A204.1 (cell line): Measurements from ENCODE around the gene STAT2.
"Not testable (repeated sequence)": the region's sequence is repeated elsewhere in the genome, so short reads cannot be mapped to it uniquely, and the experiment has no call there.

Experiments used
- FAIRE-seq: peaks from 2 replicates; lab custom pipeline; 2012; peaks lifted over from hg19 to GRCh38; lab: Jason Lieb, UNC

Gene STAT2

DNA sequence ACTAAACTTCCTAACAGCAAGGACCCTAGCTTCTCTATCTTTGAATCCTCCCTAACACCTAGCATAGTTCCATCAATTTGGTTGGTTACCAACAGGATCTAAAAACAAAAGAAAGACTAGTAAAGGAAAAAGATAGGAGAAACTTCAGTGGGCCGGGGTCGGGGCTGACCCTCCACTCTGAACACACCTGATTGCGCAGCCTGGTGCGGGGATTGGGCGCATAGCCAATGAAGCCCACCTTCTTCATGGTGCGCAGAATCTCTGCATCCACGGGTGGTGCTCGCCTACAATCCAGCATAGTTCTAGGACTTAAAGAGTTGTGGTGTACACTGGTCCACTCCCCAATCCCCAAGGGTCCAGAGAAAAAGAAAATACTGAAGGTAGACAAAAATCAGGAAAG lies 33.8 kb downstream of the STAT2 start:
- FAIRE-seq: no peak

DNA sequence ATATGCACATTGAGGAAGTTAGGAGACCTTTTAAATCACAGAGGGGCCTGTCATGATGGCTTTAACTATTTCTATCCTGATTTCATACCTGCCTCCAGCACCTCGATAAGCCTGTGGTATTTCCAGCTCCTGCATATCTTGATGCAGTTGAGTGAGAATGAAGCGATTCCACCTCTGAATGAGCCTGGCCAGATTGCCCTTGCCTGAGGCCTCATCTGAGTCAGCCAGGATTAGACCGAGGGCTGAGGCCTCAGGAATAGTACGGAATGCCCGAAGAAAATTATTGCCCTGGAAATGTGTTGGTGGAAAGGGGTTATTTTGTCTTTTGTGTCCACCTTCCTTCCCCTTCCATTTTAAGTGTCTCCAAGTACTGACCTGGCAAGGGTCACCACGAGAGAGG lies 35.7 kb downstream of the STAT2 start:
- FAIRE-seq: no peak

DNA sequence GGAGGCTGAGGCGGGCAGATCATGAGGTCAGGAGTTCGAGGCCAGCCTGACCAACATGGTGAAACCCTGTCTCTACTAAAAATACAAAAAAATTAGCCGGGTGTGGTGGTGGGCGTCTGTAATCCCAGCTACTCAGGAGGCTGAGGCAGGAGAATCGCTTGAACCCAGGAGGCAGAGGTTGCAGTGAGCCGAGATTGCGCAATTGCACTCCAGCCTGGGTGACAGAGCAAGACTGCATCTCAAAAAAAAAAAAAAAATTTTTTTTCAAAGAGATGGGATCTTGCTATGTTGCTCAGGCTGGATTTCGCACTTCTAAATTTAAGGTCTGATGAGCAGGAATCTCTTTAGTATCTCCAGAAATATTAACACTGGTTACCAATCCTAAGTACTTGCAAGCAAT lies 38.3 kb downstream of the STAT2 start:
- not testable (repeated sequence) for FAIRE-seq

DNA sequence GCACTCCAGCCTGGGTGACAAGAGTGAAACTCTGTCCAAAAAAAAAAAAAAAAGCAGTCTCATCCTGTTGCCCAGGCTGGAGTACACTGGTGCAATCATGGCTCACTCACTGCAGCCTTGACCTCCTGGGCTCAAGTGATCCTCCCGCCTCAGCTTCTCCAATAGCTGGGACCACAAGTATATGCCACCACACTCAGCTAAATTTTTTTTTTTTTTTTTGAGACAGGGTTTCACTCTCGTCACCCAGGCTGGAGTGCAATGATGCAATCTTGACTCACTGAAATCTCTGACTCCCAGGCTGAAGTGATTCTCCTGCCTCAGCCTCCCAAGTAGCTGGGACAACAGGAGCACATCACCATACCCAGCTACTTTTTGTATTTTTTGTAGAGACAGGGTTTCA lies 38.9 kb downstream of the STAT2 start:
- no peak for FAIRE-seq

DNA sequence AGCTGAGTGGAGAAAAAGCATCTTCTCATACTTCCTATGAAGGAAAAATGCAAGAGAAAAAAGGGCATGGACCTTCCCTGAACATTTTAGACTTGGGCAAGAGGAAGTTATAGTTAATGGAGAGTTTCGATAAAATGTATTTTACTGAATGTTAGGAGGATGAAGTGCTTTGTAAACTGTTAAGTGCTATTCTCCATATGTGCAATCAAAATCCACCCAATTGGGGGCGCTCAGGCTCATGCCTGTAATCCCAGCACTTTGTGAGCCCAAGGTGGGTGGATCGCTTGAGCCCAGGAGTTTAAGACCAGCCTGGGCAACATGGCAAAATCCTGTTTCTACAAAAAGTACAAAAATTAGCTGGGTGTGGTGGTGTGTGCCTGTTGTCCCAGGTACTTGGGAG lies 42.2 kb downstream of the STAT2 start:
- no peak for FAIRE-seq

DNA sequence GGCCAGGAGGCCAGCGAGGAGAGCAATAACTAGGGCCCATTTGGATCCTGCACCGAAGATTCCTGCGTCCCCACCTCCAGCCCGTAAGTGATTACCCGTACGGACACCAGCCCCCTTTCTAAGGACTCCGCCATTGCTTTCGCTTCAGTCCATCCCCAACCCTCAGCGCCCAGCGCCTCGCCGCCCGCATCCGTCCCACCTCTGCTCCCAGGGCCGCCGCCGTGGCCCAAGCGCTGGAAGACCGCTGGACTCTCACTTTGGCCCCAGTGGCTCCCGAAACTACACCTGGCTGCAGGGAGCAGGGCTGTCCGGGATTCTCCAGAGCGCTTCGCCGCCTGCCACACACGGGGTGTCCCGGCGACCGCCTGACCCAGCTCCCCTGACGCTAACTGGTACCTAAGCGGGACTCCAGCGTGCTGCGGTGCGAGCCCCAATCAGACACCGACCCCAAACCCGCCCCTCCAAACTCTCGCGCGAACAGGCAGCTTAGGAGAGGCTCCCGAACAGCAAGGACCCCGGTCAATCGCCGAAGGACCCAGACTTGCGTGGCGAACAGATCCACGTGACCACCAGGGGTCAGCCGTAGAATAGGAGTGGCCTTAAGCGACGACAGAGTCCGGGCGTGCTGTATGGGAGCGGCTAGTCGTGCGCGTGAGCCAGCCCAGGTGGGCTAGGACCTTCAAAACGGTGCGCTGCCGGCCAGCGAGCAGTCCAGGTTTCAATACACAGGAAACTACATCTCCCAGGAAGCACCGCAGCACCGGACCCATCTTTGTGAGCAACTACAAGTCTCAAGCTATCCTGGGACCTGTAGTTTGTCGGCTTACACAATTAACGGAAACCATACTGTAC lies 44.1 kb downstream of the STAT2 start, which contains the start of gene CNPY2:
Gene CNPY2, minus strand, starts transcription at position 367 of the 852 bp plus-strand sequence. CDS start 771 bp downstream, outside the sequence.
- FAIRE-seq: peak; percentile 67

DNA sequence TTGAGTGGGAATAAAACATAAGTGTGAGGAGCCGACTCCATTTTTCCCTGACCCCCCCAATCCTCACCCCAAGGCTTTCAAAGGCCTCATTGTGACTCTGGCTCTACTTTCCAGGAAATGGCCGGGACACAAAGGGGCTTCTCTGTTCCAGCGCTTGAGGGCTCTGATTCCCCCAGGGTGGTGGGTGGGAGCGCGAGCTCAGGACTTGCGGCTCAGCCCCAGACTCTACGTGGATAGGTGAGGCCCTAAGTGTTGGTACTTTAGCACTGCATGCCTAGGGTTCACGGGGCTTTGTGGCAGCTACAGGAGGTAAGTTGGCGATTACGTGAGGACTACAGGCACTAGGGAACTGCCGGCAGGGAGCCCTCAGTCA lies 44.7 kb downstream of the STAT2 start:
- no peak for FAIRE-seq

DNA sequence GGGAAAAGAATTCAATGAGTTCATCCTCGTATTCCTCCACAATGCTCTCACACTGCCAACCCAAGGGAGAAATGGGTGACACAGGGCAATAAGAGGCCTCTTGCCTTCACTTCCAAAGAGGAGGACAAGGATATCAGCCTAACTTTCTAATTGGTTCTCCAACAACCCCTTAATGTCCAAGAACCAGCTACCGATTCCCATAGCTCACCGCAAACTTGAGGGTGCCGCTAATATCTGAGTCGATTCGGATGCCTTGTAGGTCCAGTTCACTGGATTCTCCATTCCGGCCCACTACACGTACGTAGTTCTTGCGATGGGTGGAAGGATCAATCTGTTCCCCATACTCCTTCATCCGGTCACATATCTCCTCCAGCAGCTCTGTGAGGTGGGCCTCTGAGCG lies 48.9 kb downstream of the STAT2 start:
- FAIRE-seq: no peak

DNA sequence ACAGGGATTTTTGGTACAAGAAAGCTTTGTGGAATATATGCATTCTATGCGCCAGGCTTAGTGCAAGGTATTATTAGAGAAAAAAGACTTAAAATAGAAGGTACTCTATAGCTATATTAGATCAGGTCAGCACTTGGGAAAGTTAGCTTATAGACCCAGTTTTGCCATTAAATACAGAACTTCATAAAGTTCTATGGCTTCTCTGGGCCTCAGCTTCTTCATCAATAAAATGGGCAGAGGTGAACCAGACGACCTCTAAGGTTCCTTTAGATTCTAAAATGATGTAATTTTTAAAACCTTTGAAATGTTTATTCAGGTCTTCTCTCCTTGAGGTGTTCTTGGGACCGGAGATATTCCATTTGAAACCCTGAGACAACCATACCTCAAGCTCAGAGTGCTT lies 51.2 kb downstream of the STAT2 start:
- no peak for FAIRE-seq

DNA sequence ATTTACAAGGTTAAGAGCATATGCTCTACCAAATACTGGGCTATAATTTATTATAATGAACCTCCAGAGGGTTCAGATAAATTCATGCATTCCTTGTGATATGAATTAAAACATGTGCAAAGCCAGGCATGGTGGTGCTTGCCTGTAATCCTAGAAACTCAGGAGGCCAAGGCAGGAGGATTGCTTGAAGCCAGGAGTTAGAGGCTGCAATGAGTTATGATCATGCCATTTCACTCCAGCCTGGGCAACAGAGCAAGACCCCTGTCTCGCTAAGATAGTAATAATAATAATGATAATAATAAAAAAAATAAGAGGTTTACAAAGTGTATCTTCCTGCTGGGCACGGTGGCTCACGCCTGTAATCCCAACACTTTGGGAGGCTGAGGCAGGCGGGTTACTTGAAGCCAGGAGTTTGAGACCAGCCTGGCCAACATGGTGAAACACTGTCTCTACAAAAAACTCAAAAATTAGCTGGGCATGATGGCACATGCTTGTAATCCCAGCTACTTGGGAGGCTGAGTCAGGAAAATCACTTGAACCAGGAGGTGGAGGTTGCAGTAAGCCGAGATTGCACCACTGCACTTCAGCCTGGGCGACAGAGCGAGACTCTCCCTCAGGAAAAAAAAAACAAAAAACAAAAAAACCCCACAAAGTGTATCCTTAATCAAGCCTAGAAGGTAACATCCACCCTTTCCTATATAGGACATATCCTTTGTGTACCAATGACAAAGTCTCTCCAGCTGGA lies 52.5 kb downstream of the STAT2 start:
- no peak for FAIRE-seq

DNA sequence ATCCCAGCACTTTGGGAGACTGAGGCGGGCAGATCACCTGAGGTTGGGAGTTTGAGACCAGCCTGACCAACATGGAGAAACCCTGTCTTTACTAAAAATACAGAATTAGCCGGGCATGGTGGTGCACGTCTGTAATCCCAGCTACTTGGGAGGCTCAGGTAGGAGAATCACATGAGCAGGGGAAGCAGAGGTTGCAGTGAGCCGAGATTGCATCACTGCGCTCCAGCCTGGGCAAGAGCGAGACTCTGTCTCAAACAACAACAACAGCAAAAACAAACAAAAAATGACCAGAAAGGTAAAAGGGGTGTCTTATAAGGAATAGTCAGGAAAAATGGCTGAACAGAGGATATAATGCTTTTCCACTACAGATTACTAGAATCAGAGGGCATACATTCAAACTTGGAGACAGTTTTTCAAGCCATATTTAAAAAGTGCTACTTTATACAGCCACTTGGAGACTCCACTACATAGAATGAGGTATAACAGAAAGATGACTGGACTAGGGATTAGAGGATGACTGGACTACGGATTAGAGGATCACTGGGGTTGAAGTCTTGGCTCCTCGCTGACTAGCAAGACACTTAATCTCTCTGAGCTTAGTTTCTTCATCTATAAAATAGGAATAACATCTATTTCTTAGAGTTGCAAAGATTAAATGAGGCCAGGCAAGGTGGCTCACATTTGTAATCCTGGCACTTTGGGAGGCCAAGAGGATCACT lies 54.9 kb downstream of the STAT2 start:
- no peak for FAIRE-seq

DNA sequence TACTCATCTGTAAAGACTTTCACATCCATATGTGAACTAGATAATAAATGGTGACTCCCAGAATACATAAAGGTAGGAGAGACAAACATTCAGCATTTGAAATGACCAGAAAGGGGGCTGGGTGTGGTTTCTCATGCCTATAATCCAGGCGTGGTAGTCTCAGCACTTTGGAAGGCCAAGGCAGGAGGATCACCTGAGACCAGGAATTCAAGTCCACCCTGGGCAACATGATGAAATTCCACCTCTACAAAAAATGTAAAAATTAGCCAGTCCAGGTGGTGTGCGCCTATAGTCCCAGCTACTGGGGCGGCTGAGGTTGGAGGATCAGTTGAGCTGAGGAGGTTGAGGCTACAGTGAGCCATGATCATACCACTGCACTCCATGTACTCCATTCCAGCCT lies 55.6 kb downstream of the STAT2 start:
- FAIRE-seq: no peak

DNA sequence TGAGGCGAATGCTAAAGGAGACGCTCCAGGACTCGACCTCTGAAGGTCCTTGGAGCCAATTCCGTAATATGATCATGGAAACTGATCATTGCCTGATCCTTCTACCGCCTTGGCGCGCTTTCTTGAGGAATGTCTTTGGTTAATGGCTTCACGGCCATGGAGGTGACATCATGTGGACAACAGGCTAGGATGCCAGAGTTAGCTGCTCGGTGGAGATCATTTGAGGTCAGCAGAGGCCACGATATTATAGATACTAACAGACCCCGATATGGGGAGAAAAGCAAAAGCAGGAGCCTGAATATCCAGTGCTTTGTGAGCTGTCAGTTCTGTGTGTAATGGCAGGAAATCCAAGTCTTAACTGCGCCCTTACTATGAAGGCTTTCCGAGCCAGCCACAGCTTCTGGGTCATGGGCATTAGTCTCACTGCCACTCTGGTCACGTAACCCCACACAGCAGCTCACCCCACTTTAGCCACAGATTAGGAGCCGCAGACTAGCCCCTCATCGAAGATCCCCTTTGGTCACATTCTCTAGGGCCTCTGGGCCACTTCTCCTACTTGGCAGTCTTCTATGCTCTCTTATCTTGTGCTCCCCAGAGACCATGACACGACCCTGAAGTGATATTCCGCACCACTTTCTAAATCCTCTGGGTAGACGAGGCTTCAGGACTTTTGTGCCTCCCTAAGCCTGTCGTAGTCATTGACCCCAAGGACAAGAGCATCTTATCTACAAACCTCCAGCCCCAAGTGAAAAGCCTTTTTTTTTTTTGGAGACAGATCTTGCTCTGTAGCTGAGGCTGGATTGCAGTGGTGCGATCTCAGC lies 59.1 kb downstream of the STAT2 start:
- no peak for FAIRE-seq

DNA sequence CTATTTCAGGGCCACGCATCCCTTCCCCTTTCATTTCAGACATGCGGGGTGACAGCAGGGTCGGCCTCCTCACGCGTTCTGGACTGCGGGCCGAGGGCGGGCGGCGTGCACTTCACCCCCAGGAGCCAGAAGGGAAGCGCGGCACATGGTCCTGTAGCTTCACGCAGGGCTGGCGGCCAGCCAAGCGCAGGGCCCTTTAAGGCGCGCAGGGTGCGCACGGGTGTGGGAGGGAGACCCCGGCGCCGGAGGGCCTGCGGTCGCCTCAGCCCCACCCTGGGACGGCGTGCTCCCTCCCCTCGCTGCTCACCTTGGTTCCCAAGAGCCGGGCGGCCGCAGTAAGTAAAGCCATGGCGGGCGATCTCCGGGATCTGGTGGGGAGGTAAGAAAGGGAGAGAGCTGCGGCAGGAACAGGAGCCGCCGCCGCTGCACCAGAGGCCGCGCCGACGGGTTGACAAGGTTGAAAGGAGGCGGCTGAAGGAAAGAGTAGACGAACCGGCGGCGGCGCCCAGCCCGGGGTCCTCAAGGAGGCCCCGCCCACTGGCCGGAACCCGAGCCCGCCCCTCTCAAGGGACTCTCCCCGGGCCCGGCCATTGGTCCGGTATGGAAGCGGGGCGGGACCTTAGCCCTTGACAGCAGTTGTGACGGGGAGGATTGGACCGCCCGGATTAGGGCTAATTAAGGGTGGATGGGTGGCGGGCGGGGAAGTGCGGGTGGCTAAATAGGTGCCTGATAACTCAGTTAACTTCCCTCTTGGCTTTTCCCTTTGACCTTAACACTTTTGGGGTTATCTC lies 59.9 kb downstream of the STAT2 start, which contains the start of gene CS:
Gene CS, minus strand, starts transcription at position 478 of the 791 bp plus-strand sequence. Its CDS starts 129 bp downstream, at position 349.
- FAIRE-seq: peak; percentile 91

DNA sequence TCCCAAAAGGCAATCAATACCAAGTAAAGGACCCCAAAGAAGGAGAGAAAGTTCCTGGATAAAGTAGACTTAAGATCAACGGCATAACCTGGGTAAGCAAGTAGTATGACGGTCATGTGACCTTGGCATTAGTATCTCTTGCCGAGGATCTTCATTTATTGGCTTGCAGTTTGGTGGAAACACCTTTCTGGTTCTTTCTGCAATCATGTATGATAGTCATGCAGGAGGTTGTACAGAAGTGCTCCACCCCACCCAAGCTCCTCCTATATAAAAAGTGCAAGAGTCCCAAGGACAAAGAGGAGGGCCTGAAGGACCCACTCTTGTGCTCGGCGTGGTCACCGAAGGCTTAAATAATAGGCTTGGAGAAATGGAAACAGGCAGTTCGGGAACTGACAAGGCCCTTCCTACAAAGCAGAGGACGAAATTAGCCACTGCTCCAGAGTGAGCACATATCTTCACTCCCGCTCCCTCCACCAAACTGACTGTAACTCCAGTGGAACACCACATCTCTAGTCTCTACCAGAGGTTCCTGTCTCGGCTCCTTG lies 60.5 kb downstream of the STAT2 start:
- no peak for FAIRE-seq

DNA sequence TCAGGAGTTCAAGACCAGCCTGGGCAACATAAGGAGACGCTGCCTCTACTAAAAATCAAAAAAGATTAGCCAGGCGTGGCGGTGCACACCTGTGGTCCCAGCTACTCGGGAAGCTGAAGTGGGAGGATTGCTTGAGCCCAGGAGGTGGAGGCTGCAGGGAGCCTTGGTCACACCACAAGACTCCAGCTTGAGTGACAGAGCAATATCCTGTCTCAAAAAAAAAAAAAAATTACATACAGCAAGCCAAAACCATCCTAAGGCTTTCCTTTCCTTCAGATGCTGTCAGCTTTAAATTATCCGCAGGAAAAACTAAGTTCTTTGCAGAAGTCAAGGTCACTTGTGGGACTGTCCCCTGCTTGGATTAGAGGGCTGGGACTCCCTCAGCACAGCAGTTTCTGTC lies 61.1 kb downstream of the STAT2 start:
- no peak for FAIRE-seq

DNA sequence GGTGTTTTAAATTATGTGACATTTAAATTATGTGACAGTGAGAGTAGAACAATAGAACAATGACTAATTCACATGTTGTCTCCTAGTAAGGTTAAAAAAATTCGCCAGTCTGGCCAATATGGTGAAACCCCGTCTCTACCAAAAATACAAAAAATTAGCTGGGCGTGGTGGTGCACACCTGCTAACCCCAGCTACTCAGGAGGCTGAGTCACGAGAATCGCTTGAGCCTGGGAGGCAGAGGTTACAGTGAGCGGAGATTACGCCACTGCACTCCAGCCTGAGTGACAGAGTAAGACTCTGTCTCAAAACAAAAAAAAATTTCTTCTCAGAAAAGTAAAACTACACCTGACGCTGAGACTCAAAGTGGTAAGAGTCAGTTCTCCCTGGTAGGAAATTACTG lies 62.5 kb downstream of the STAT2 start:
- FAIRE-seq: no peak

DNA sequence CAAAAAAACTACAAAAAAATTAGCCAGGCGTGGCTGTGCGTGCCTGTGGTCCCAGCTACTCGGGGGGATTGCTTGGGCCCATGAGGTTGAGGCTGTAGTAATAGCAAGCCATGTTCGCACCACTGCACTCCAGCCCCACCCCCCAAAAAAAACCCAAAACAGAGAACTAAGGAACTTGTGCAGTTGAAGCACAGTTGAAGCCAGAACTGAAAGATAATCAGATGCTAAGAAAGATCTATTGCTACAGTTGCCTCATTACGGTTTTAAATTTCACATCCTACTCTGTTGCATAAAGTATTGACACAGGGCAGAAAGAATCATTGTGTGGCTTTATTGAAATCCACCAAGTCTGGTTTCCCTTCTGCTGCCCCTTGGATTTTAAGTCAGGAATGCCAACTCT lies 63.6 kb downstream of the STAT2 start:
- no peak for FAIRE-seq

DNA sequence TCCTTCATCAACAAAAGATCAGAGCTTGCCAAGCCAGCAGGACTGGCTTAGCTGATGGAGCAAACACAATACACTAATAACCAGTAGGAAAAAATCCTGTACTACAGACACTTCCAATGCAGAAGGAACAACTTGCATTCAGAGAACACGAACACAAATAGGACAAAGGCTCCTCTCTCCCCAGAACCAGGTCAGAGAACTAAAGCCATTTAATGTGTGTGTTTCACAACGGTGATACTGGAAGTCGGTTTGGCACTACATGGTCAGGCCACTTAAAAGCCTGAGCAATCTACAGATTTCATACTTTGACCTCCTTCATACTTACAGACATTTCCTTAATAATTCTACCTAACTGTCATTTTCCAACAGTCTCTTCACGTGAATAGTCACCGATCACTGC lies 66.1 kb downstream of the STAT2 start:
- no peak for FAIRE-seq
